ENCODE results near the gene LIN7B. TPM values are rescaled to one million over a fixed set of nuclear protein-coding genes. Genes with fewer than 3 reads are reported as not detected.

LIN7B gene
- total RNA-seq, 1 donor from 2014 or later, result 3.7 TPM

GRCh38 chr19:49097453-49098288 is 16.5 kb upstream of the LIN7B start:
- no peak overlapping the region for H3K4me3 ChIP-seq (ENCODE audit: low read depth, low read length)
- DNase-seq (ENCODE audit: low read depth), result no peak
- TF ChIP-seq CTCF (conservative IDR thresholded peaks at IDR 0.05; ENCODE audit: low read depth, low read length), result peak; percentile 100

- DNase-seq (ENCODE audit: low read depth), result no peak
- TF ChIP-seq CTCF (conservative IDR thresholded peaks at IDR 0.05; ENCODE audit: low read depth, low read length), result no peak
- no peak overlapping the region for H3K4me3 ChIP-seq (ENCODE audit: low read depth, low read length)
Observed at GRCh38 chr19:49098795-49099194, 15.4 kb upstream of the LIN7B start.

- TF ChIP-seq CTCF (conservative IDR thresholded peaks at IDR 0.05; ENCODE audit: low read depth, low read length), result no peak
Observed at GRCh38 chr19:49101160-49101559, 13.0 kb upstream of the LIN7B start.

GRCh38 chr19:49102303-49102702 is 11.9 kb upstream of the LIN7B start:
- TF ChIP-seq CTCF (conservative IDR thresholded peaks at IDR 0.05; ENCODE audit: low read depth, low read length), result no peak
- DNase-seq (ENCODE audit: low read depth), result no peak
- H3K4me3 ChIP-seq (ENCODE audit: low read depth, low read length), result no peak overlapping the region

More at GRCh38 chr19:49101160-49101559, 13.0 kb upstream of the LIN7B start:
- DNase-seq (ENCODE audit: low read depth), result no peak
- H3K4me3 ChIP-seq (ENCODE audit: low read depth, low read length), result no peak overlapping the region

- TF ChIP-seq CTCF (conservative IDR thresholded peaks at IDR 0.05; ENCODE audit: low read depth, low read length), result no peak
- no peak overlapping the region for H3K4me3 ChIP-seq (ENCODE audit: low read depth, low read length)
- DNase-seq (ENCODE audit: low read depth), result no peak
Observed at GRCh38 chr19:49103331-49104085, 10.7 kb upstream of the LIN7B start.

- DNase-seq (ENCODE audit: low read depth), result no peak
- TF ChIP-seq CTCF (conservative IDR thresholded peaks at IDR 0.05; ENCODE audit: low read depth, low read length), result no peak
- H3K4me3 ChIP-seq (ENCODE audit: low read depth, low read length), result no peak overlapping the region
Observed at GRCh38 chr19:49104229-49104864, 9.8 kb upstream of the LIN7B start.

All from epithelial cell of proximal tubule (primary cell).